ENCODE data around the gene SLC41A2. TPM values are rescaled to one million over a fixed set of nuclear protein-coding genes. Genes with fewer than 3 reads are reported as not detected.

The SLC41A2 gene
- polyA plus RNA-seq, 3 donors, result 0.08 to 0.27 TPM; not detected in 1

DNA sequence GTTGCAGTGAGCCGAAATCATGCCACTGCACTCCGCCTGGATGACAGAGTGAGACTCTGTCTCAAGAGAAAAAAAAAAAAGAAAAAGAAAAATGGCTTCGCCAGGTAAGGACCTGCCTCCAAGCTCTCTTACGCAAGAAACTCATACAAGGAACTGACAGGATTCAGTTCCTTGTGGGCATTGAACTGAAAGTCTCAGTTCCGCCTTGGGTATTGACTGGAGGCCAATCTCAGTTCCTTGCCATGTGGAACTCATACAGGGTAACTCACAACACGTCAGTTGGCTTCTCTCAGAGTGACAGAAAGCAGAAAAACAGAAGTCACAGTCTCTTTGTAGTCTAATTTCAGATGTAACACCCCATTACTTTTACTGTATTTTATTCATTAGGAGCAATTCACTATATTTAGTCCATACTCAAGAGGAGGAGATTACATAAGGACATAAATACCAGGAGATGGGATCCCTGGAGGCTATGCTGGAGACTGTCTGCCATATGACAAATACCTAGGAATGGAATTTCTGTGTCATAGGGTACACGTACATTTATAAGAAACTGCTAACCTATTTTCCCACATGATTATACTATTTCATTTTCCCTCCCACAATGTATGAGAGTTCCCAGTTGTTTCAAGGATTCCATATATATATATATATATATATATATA, 16.7 kb upstream of the SLC41A2 start:
- H3K27ac Mint-ChIP-seq, result peak overlapping the region; percentile 62 to 93 (median 86)
- Histone ChIP-seq H3K9me3 (replicated peaks in 1 of 2; ENCODE audit: control insufficient read depth in 1 of 2, insufficient read depth in 1 of 2, low read length in 2 of 2) (no peaks in the 10 kb centered on the region), H3K4me1 (ENCODE audit: control insufficient read depth in 1 of 2, insufficient read depth in 2 of 2, low read length in 2 of 2) (peaks cover 35 to 38% of the 10 kb centered on the region in 2 donors), H2AFZ (ENCODE audit: insufficient read depth, low read depth, low read length, poor library complexity, severe bottlenecking) (no peak overlapping the region), H3K27me3 (ENCODE audit: control insufficient read depth in 2 of 2, insufficient read depth in 2 of 2, low read length in 2 of 2) (no peaks in the 10 kb centered on the region), H3K4me2 (replicated peaks; ENCODE audit: extremely low read depth, low read length, poor library complexity, severe bottlenecking) (peak overlapping the region; percentile 51), H3K4me3 (replicated peaks in 1 of 3; ENCODE audit: low read depth in 2 of 3, low read length in 3 of 3) (peak overlapping the region in 1 of 3 experiments; percentile 26), H3K79me2 (ENCODE audit: insufficient read depth, low read length) (no peaks in the 10 kb centered on the region), H4K20me1 (ENCODE audit: insufficient read depth, low read length) (no peaks in the 10 kb centered on the region), H3K9ac (ENCODE audit: insufficient read depth, low read length, poor library complexity, severe bottlenecking) (no peak overlapping the region), H3K36me3 (replicated peaks in 1 of 2; ENCODE audit: control insufficient read depth in 1 of 2, insufficient read depth in 2 of 2, low read length in 2 of 2) (no peaks in the 10 kb centered on the region), H3K27ac (ENCODE audit: low read depth in 1 of 2, low read length in 2 of 2) (peak overlapping the region; percentile 29 to 55)
- peak; percentile 82 to 93 (median 90) for DNase-seq
- peaks cover 0 to 4% (median 0%) of the 10 kb centered on the region in 7 donors for H3K9me3 Mint-ChIP-seq
- intact Hi-C loops (cut with micrococcal nuclease), result no loop called here
- H3K27me3 Mint-ChIP-seq (ENCODE audit: low read depth in 3 of 3), result peaks cover 0 to 4% (median 3%) of the 10 kb centered on the region in 3 donors
- TF ChIP-seq, protein P1, sequence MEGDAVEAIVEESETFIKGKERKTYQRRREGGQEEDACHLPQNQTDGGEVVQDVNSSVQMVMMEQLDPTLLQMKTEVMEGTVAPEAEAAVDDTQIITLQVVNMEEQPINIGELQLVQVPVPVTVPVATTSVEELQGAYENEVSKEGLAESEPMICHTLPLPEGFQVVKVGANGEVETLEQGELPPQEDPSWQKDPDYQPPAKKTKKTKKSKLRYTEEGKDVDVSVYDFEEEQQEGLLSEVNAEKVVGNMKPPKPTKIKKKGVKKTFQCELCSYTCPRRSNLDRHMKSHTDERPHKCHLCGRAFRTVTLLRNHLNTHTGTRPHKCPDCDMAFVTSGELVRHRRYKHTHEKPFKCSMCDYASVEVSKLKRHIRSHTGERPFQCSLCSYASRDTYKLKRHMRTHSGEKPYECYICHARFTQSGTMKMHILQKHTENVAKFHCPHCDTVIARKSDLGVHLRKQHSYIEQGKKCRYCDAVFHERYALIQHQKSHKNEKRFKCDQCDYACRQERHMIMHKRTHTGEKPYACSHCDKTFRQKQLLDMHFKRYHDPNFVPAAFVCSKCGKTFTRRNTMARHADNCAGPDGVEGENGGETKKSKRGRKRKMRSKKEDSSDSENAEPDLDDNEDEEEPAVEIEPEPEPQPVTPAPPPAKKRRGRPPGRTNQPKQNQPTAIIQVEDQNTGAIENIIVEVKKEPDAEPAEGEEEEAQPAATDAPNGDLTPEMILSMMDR (IDR thresholded peaks at IDR 0.05), result no peak
- H3K4me3 Mint-ChIP-seq, result no peak overlapping the region
- 30% methylated on average over 2 of the region's 7 CpGs for WGBS (ENCODE audit: insufficient coverage)
- H3K36me3 Mint-ChIP-seq, result no peaks in the 10 kb centered on the region
- peaks cover 40% of the 10 kb centered on the region for H3K4me1 Mint-ChIP-seq

DNA sequence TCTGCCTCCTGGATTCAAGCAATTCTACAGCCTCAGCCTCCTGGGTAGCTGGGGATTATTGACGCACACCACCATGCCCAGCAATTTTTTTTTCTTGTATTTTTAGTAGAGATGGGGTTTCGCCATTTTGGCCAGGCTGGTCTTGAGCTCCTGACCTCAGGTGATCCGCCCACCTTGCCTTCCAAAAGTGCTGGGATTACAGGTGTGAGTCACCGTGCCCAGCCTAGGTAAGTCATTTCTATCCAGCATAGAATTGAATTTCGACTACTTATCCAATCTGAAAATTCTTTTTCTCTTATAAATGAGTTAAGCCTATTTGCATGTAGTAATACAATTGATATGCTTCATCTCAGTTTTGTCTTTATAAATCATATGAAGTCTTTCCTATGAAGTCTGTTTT, 15.2 kb upstream of the SLC41A2 start:
- H3K9me3 Mint-ChIP-seq, result peaks cover 0 to 4% (median 0%) of the 10 kb centered on the region in 7 donors
- H3K4me3 ChIP-seq (replicated peaks in 1 of 3; ENCODE audit: low read depth in 2 of 3, low read length in 3 of 3), result no peak overlapping the region
- no peak overlapping the region for H3K9ac ChIP-seq (ENCODE audit: insufficient read depth, low read length, poor library complexity, severe bottlenecking)
- TF ChIP-seq, protein P1 (IDR thresholded peaks at IDR 0.05), result no peak
- peaks cover 0 to 4% (median 1%) of the 10 kb centered on the region in 3 donors for H3K27me3 Mint-ChIP-seq (ENCODE audit: low read depth in 3 of 3)
- H3K36me3 ChIP-seq (replicated peaks in 1 of 2; ENCODE audit: control insufficient read depth in 1 of 2, insufficient read depth in 2 of 2, low read length in 2 of 2), result no peaks in the 10 kb centered on the region
- intact Hi-C loops (cut with micrococcal nuclease), result no loop called here
- H3K4me2 ChIP-seq (replicated peaks; ENCODE audit: extremely low read depth, low read length, poor library complexity, severe bottlenecking), result no peak overlapping the region
- H3K27ac Mint-ChIP-seq, result no peak overlapping the region
- no peaks in the 10 kb centered on the region for H3K79me2 ChIP-seq (ENCODE audit: insufficient read depth, low read length)
- peaks cover 40% of the 10 kb centered on the region for H3K4me1 Mint-ChIP-seq
- no peaks in the 10 kb centered on the region for H4K20me1 ChIP-seq (ENCODE audit: insufficient read depth, low read length)
- no CpG with 5 or more reads among the region's 5 CpGs for WGBS (ENCODE audit: insufficient coverage)
- H3K4me1 ChIP-seq (ENCODE audit: control insufficient read depth in 1 of 2, insufficient read depth in 2 of 2, low read length in 2 of 2), result peaks cover 35 to 38% of the 10 kb centered on the region in 2 donors
- H3K27ac ChIP-seq (ENCODE audit: low read depth in 1 of 2, low read length in 2 of 2), result no peak overlapping the region
- no peaks in the 10 kb centered on the region for H3K27me3 ChIP-seq (ENCODE audit: control insufficient read depth in 2 of 2, insufficient read depth in 2 of 2, low read length in 2 of 2)
- no peak overlapping the region for H3K4me3 Mint-ChIP-seq
- H3K36me3 Mint-ChIP-seq, result no peaks in the 10 kb centered on the region
- DNase-seq, result no peak
- no peaks in the 10 kb centered on the region for H3K9me3 ChIP-seq (replicated peaks in 1 of 2; ENCODE audit: control insufficient read depth in 1 of 2, insufficient read depth in 1 of 2, low read length in 2 of 2)
- H2AFZ ChIP-seq (ENCODE audit: insufficient read depth, low read depth, low read length, poor library complexity, severe bottlenecking), result no peak overlapping the region
